Spleen (tissue), 7 donors: ENCODE results near the gene ESR1.

ENCODE experiments used
- POLR2A ChIP-seq, 3 donors: fragments of 450-650 bp; IDR thresholded peaks; one replicate each; pipeline ENCODE4 v1.5.1; 2017; ENCODE audit warnings: antibody characterized with exemption in 3 of 3, mild to moderate bottlenecking in 1 of 3
- POLR2AphosphoS5 ChIP-seq, 3 donors: sonication (generic); formaldehyde crosslinking; IDR thresholded peaks; one replicate each; pipeline ENCODE4 v1.5.1; 2017; ENCODE audit warnings: antibody characterized with exemption in 3 of 3
- TF ChIP-seq, protein P1 (sequence below), 11 experiments: fragments of 200-600 bp in 7 of 11; fragments of 450-650 bp in 4 of 11; sonication (generic) in 4 of 11; IDR thresholded peaks in 8 of 11; conservative IDR thresholded peaks in 3 of 11; 1 replicate in 7 of 11; 2 replicates in 4 of 11; pipeline versions ENCODE4 v1.4.0 to v1.8.0; 2016 to 2021; ENCODE audit warnings: antibody characterized with exemption in 11 of 11, inconsistent platforms in 4 of 11, mild to moderate bottlenecking in 1 of 11
- donor health status: DM: no; HTN: no; CAD: no; lungs with moderate emphysema.
- donor health status: DM: no; HTN: no; CAD: no.
- donor health status: DM: no; HTN: no; CAD: no.

DNA sequence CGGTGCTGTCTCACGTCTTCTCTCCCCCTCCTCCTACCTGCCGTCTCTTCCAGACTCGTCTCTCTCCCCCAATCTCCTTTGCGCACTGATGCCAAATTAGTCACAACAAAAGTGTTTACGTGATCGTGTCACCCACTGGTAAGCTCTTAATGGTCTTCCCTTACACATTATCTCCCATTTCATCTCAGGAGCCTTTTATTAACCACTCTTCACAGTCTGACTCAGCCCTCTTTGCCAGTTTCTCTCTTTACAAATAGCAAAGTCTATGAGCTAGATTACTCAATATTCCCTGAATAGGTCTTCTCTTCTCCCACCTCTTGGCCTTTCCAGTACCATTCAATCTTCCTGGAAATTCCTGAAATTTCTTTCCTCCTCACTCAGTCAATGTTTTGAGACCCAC lies 247.0 kb downstream of the ESR1 start:
- TF ChIP-seq, protein P1, sequence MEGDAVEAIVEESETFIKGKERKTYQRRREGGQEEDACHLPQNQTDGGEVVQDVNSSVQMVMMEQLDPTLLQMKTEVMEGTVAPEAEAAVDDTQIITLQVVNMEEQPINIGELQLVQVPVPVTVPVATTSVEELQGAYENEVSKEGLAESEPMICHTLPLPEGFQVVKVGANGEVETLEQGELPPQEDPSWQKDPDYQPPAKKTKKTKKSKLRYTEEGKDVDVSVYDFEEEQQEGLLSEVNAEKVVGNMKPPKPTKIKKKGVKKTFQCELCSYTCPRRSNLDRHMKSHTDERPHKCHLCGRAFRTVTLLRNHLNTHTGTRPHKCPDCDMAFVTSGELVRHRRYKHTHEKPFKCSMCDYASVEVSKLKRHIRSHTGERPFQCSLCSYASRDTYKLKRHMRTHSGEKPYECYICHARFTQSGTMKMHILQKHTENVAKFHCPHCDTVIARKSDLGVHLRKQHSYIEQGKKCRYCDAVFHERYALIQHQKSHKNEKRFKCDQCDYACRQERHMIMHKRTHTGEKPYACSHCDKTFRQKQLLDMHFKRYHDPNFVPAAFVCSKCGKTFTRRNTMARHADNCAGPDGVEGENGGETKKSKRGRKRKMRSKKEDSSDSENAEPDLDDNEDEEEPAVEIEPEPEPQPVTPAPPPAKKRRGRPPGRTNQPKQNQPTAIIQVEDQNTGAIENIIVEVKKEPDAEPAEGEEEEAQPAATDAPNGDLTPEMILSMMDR (IDR thresholded peaks at IDR 0.05 in 8 of 11, conservative IDR thresholded peaks at IDR 0.05 in 3 of 11), result no peak
- TF ChIP-seq POLR2A (IDR thresholded peaks at IDR 0.05) (no peak), POLR2AphosphoS5 (IDR thresholded peaks at IDR 0.05) (no peak)
